OCI-LY7 (cell line): ENCODE measurements around the gene PRKCA.

Source experiments
- EZH2phosphoT487 ChIP-seq: fragments of 200-600 bp; sonication (generic); IDR thresholded peaks from 2 replicates; pipeline ENCODE4 v1.6.1; 2018; ENCODE audit warnings: low read depth, borderline replicate concordance, mild to moderate bottlenecking, mixed run types, antibody characterized with exemption, low read length, moderate library complexity, mixed read lengths
- TF ChIP-seq, protein P1 (sequence below): fragments of 200-600 bp; sonication (generic); conservative IDR thresholded peaks from 2 replicates; pipeline ENCODE4 v1.5.1; 2014; ENCODE audit warnings: mild to moderate bottlenecking, antibody characterized with exemption, low read length, moderate library complexity, mixed read lengths

DNA sequence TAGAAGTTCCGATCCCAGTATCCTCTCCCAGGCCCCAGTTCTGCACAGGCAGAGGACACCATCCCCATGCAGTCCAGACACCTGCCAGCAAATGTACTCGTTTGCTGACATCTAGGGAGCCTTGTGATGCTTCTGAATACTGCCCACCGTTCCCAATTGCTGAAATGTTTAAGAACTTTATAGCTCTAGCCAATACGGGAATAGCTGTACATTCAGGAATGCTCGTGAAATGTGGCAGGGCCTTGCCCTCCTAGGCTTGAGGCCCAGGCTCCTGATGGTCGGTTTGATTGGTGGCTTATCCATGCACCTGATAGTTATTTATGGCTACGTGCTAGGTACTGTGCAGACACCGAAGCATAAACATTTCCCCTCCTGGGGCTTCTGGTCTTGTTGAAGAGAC, 255.5 kb downstream of the PRKCA start:
- TF ChIP-seq, protein P1, sequence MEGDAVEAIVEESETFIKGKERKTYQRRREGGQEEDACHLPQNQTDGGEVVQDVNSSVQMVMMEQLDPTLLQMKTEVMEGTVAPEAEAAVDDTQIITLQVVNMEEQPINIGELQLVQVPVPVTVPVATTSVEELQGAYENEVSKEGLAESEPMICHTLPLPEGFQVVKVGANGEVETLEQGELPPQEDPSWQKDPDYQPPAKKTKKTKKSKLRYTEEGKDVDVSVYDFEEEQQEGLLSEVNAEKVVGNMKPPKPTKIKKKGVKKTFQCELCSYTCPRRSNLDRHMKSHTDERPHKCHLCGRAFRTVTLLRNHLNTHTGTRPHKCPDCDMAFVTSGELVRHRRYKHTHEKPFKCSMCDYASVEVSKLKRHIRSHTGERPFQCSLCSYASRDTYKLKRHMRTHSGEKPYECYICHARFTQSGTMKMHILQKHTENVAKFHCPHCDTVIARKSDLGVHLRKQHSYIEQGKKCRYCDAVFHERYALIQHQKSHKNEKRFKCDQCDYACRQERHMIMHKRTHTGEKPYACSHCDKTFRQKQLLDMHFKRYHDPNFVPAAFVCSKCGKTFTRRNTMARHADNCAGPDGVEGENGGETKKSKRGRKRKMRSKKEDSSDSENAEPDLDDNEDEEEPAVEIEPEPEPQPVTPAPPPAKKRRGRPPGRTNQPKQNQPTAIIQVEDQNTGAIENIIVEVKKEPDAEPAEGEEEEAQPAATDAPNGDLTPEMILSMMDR: no peak
- no peak for TF ChIP-seq EZH2phosphoT487
